ENCODE results near the gene SGCA.

The SGCA gene

GRCh38 chr17:50129728-50130558 is 35.9 kb upstream of the SGCA start, which contains the start of gene SAMD14:
Gene SAMD14 (minus strand): TSS chr17:50130160. CDS start chr17:50124959, 5,201 bp downstream.
- TF ChIP-seq NFIC (IDR thresholded peaks at IDR 0.05) (no peak), EP300 (IDR thresholded peaks at IDR 0.05; ENCODE audit: borderline replicate concordance) (no peak)

- no peak for TF ChIP-seq USF1 (IDR thresholded peaks at IDR 0.05)
- no peak for TF ChIP-seq CREB1 (IDR thresholded peaks at IDR 0.05; ENCODE audit: low read depth)
- TF ChIP-seq EGR1 (IDR thresholded peaks at IDR 0.05), result no peak
- TF ChIP-seq YY1 (IDR thresholded peaks at IDR 0.05; ENCODE audit: low read depth), result no peak
- no peak for TF ChIP-seq RAD21 (IDR thresholded peaks at IDR 0.05; ENCODE audit: low read depth)
- no peak for TF ChIP-seq EP300 (IDR thresholded peaks at IDR 0.05; ENCODE audit: borderline replicate concordance)
- TF ChIP-seq REST (IDR thresholded peaks at IDR 0.05; ENCODE audit: low read depth), result no peak
- no peak for TF ChIP-seq TAF1 (IDR thresholded peaks at IDR 0.05; ENCODE audit: low read depth)
- no peak for TF ChIP-seq TCF12 (IDR thresholded peaks at IDR 0.05; ENCODE audit: low read depth)
- TF ChIP-seq MAX (IDR thresholded peaks at IDR 0.05), result no peak
- TF ChIP-seq FOXM1 (IDR thresholded peaks at IDR 0.05; ENCODE audit: borderline replicate concordance, low read depth), result no peak
- TF ChIP-seq TEAD4 (IDR thresholded peaks at IDR 0.05), result no peak
- TF ChIP-seq NFIC (IDR thresholded peaks at IDR 0.05), result no peak
- TF ChIP-seq ZBTB7A (IDR thresholded peaks at IDR 0.05; ENCODE audit: low read depth), result no peak
- TF ChIP-seq CEBPB (IDR thresholded peaks at IDR 0.05), result no peak
These were observed 35.1 kb upstream of the SGCA start for GRCh38 chr17:50130559-50131305.

- TF ChIP-seq YY1 (IDR thresholded peaks at IDR 0.05; ENCODE audit: low read depth), result no peak
- TF ChIP-seq ZBTB7A (IDR thresholded peaks at IDR 0.05; ENCODE audit: low read depth), result no peak
- no peak for TF ChIP-seq MAX (IDR thresholded peaks at IDR 0.05)
- TF ChIP-seq CREB1 (IDR thresholded peaks at IDR 0.05; ENCODE audit: low read depth), result no peak
- no peak for TF ChIP-seq CEBPB (IDR thresholded peaks at IDR 0.05)
- no peak for TF ChIP-seq EP300 (IDR thresholded peaks at IDR 0.05; ENCODE audit: borderline replicate concordance)
- TF ChIP-seq TCF12 (IDR thresholded peaks at IDR 0.05; ENCODE audit: low read depth), result no peak
- no peak for TF ChIP-seq TAF1 (IDR thresholded peaks at IDR 0.05; ENCODE audit: low read depth)
- no peak for TF ChIP-seq REST (IDR thresholded peaks at IDR 0.05; ENCODE audit: low read depth)
These were observed 33.6 kb upstream of the SGCA start for GRCh38 chr17:50132104-50132794.

GRCh38 chr17:50133028-50133768 is 32.6 kb upstream of the SGCA start:
- TF ChIP-seq MAX (IDR thresholded peaks at IDR 0.05), result no peak
- no peak for TF ChIP-seq CEBPB (IDR thresholded peaks at IDR 0.05)
- TF ChIP-seq REST (IDR thresholded peaks at IDR 0.05; ENCODE audit: low read depth), result no peak
- no peak for TF ChIP-seq EP300 (IDR thresholded peaks at IDR 0.05; ENCODE audit: borderline replicate concordance)
- no peak for TF ChIP-seq TCF12 (IDR thresholded peaks at IDR 0.05; ENCODE audit: low read depth)
- no peak for TF ChIP-seq USF1 (IDR thresholded peaks at IDR 0.05)
- no peak for TF ChIP-seq YY1 (IDR thresholded peaks at IDR 0.05; ENCODE audit: low read depth)
- TF ChIP-seq TAF1 (IDR thresholded peaks at IDR 0.05; ENCODE audit: low read depth), result no peak
